Stimulated activated CD4-positive, alpha-beta T cell treated with anti-CD3 and anti-CD28 coated beads, TNF-alpha, amount 100 ng/mL, for 24 hours (primary cell): ENCODE measurements around the gene ARHGAP45.

Source experiments
- DNase-seq, 3 experiments: peaks; one replicate each; pipeline ENCODE4 v3.0.0-alpha.2; 2020; ENCODE audit warnings: low read depth in 3 of 3

Gene ARHGAP45

DNA sequence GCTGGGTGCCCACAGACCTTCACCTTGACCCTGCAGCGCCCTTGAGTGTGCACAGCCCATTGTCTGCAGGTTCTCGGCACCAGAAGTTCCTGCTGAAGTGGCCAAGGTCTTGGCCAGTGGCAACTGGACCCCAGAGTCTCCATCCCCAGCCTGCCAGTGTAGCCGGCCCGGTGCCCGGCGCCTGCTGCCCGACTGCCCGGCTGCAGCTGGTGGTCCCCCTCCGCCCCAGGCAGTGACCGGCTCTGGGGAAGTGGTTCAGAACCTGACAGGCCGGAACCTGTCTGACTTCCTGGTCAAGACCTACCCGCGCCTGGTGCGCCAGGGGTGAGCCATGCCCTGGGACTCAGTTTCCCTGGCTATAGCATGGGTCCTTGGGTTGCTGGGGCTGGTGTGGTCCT lies 11.9 kb upstream of the ARHGAP45 start:
- no peak for DNase-seq

DNA sequence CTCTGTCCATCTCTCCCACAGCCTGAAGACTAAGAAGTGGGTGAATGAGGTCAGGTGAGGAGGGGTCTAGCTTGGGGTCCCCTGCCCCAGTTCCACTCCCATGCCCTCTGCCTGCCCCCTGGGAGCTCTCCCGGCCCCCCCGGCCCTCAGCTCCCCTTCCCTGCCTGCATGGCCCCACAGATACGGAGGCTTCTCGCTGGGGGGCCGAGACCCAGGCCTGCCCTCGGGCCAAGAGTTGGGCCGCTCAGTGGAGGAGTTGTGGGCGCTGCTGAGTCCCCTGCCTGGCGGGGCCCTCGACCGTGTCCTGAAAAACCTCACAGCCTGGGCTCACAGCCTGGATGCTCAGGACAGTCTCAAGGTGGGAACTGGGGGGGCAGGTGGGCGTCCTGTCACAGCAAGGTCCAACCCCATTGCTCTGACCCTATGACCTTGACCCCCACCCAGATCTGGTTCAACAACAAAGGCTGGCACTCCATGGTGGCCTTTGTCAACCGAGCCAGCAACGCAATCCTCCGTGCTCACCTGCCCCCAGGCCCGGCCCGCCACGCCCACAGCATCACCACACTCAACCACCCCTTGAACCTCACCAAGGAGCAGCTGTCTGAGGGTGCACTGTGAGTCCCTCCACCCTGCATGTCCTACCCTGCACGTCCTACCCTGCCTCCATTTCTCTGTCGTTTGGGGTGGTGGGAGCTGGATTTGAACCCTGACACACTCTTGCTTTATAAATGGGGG lies 10.9 kb upstream of the ARHGAP45 start:
- no peak for DNase-seq

DNA sequence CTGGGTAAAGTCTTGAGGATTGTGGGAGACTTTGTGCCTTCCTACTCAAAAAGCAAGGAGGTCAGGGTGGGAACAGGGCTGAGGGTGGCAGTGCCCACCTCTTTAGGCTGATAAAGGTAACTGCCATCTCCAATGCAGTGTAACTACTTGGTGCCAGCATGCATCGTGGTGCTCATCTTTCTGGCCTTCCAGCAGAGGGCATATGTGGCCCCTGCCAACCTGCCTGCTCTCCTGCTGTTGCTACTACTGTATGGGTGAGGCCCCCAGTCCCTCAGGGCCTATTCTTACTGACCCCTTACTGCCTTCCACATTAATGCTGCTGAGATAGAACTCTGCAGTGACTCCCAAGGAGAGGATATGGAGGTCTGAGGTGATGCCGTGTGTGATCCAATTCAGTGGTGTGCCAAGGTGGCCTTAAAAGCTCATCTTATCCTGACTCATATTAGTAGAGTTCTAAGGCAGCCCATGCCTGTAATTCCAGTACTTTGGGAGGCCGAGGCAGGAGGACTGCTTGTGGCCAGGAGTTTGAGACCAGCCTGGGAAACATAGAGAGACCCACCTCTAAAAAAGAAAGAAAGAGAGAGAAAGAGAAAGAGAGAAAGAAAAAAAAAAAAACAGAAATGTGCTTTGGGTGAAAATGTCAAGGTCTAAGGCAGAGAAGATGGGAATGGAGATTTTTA lies 9.7 kb upstream of the ARHGAP45 start:
- no peak for DNase-seq

- DNase-seq = no peak
Measured at GRCh38 chr19:1058112-1058511, 8.9 kb upstream of the ARHGAP45 start.

DNA sequence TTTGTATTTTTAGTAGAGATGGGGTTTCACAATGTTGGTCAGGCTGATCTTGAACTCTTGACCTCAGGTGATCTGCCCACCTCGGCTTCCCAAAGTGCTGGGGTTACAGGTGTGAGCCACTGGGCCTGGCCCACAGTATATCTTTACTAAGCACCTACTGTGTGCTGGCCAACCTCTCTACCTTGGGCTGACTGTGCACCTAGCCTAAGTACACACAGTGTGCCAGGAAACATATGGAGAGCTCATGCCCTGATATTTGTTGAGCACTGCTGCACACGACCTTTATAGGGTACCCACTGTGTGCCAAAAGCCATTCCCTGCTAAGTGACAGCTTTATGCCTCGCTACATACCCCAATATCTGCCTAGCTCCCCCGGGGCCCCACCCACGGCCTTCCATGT lies 6.3 kb upstream of the ARHGAP45 start:
- no peak for DNase-seq

DNA sequence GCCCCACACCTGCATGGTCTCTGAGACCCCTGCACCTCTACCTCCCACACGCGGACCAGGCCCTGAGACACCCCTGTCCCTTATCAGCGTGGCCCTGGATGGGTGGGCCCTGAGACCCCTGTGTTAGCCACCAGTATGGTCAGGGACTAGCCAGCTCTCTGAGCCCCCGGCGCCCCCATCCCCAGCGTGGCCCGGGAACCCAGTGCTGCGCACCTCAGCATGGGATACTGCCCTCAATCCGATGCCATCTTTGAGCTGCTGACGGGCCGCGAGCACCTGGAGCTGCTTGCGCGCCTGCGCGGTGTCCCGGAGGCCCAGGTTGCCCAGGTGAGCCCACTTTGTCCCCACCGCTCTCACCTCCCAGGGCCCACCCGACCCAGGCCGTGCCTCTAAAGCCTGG lies 5.0 kb upstream of the ARHGAP45 start:
- DNase-seq = no peak

DNA sequence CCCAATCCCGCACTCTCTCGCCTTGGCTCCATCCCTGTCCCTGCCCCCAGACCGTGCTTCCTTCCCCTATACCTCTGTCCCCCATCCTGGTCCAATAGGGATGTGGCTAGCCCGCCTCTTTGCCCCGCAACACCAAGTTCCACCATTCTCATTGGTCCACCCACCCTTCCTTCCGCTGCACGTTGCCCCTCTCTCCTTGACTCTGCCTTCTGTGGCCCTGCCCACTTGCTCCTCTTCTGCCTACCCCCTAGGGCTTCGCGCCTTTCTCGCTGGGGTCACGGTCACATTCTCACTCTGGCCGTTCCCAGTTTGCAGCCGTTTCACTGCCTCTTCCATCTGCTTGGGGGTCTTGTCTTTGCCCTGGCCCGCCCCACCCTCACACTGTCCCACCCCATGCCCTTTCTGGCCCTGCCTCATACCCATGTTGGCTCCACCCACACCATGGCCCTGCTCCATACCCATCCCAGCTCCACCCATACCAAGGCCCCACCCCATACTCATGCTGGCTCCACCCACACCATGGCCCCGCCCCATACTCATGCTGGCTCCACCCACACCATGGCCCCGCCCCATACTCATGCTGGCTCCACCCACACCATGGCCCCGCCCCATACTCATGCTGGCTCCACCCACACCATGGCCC lies 4.5 kb upstream of the ARHGAP45 start:
- no peak for DNase-seq

GRCh38 chr19:1063030-1063908 lies 3.7 kb upstream of the ARHGAP45 start:
- DNase-seq = peak in 1 of 3 experiments; percentile 62

- DNase-seq = no peak
Measured at GRCh38 chr19:1063909-1064660, 2.9 kb upstream of the ARHGAP45 start.

- DNase-seq = peak in 2 of 3 experiments; percentile 46 to 73
Measured at GRCh38 chr19:1064661-1065605, 2.0 kb upstream of the ARHGAP45 start.

- DNase-seq = no peak
Measured at GRCh38 chr19:1065606-1066109, 1.3 kb upstream of the ARHGAP45 start.

GRCh38 chr19:1066251-1066747 lies 668 bp upstream of the ARHGAP45 start:
- no peak for DNase-seq

DNA sequence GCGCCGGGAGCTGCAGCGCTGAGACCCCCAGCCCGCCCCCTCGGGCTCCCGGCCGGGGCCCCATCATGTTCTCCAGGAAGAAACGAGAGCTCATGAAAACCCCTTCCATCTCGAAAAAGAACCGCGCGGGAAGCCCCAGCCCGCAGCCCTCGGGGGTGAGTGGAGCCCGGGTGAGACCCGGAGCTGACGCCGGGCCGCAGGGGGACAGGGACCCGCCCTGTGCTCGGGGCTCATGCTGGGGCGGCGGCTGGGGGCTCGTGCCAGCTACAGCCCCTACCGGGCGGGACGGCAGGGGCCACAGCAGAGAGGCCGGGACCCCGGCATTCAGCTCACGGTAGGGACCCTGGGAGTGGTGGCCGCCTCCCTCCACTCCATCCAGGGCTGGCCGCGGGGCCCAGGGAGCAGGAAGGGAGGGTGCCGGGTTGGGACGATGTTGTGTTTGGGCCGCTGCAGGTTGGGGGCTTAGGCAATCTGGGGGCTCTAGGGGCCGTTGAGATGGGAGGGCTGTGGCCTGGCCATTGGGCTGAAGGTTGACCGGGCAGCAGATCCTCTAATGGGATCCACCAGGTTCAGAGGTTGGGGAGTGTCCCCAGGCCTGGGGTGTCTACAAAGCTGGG lies 482 bp downstream of the ARHGAP45 start:
- no peak for DNase-seq

DNA sequence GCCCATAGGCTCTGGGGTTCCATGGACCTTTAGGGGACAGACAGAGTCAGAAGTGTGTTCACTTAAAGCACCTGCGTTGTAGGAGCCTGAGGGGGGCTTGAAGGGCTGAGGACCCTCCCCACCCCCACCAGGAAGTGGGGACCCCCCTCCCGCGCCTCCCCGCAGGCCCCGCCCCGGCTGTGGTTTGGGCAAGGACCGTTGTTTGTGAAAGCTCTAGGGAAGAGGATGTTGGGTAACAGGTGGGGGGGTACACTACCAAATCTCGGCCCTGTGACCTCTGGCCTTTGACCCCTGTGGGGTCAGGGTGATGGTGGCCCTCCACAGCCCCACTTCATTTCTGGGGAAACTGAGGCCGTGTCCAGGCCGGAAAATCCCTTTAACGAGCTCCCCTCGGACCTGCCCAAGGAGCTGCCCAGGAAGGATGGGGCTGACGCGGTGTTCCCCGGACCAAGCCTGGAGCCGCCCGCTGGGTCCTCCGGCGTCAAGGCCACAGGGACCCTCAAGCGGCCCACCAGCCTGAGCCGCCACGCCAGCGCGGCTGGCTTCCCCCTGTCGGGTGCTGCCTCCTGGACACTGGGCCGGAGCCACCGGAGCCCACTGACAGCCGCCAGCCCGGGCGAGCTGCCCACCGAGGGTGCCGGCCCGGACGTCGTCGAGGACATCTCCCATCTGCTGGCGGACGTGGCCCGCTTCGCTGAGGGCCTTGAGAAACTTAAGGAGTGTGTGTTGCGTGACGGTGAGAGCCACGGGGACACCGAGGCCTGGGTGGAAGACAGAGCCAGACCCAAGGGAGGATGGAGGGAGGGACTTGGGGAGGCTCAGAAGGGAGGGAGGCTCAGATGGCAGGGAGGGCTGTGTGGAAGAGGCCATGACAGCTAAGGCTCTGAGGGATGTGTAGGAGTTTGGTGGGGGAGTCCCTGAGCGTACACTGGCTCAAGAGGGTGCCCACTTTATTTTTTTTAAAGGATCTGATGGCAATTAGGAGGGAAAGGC lies 1.3 kb downstream of the ARHGAP45 start:
- DNase-seq = peak in 1 of 3 experiments; percentile 58

- DNase-seq = peak in 1 of 3 experiments; percentile 61
Measured at GRCh38 chr19:1069009-1069779, 2.2 kb downstream of the ARHGAP45 start.

DNA sequence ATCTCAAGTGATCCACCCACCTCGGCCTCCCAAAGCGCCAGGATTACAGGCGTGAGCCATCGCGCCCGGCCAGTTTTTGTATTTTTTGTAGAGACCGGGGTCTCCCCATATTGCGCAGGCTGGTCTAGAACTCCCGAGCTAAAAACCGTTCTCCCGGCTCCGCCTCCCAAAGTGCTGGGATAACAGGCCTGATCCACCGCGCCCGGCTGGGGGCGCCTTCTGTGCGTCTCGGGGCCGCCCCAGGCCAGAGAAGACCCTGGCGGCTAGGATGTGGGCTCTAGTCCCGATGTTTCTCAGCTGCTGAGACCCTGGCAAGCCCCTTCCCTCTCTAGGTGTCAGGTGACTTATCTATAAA lies 3.6 kb downstream of the ARHGAP45 start:
- DNase-seq = no peak
